ENCODE data around the gene SPATA2L.
A peak's percentile ranks its signal among the peaks of the same experiment; 100 is the strongest.
"Not testable (repeated sequence)": the region's sequence is repeated elsewhere in the genome, so short reads cannot be mapped to it uniquely, and the experiment has no call there.

The SPATA2L gene

GRCh38 chr16:89685916-89686315 lies 15.6 kb downstream of the SPATA2L start:
- in situ Hi-C loops (cut with HindIII; ENCODE audit: low sequenced_read_pairs), result loop anchor here (5.0 to 25.0 kb wide), 2 partner anchors 124 to 399 kb away; partner anchors contain the start of gene RPL13
- peak overlapping the region; percentile 80 for H3K4me3 ChIP-seq (ENCODE audit: low read depth, low read length)
- no peak for TF ChIP-seq CTCF (IDR thresholded peaks at IDR 0.05; ENCODE audit: low read depth, low read length, missing control alignments)

DNA sequence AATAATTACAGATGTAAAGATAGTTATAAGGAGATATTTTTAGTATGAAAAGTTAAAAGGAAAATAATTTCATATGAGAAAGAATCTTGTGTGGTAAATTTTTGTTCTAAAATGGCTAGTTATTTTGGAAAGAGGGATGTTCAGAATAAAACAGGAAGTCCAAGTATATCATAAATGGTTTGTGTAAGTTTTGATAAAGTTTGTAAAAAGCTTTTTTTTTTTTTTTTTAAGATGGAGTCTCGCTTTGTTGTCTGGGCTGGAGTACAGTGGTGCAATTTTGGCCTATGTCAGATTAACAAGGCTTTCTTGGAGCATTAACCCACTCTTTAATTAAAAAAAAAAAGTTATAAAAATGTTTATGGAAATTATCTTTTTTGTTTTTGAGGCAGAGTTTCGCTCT lies 23.2 kb downstream of the SPATA2L start:
- in situ Hi-C loops (cut with HindIII; ENCODE audit: low sequenced_read_pairs), result loop anchor here (25.0 kb wide), 1 partner anchor 391 kb away; no protein-coding TSS in a partner anchor
- no peak overlapping the region for H3K4me3 ChIP-seq (ENCODE audit: low read depth, low read length)
- no peak for TF ChIP-seq CTCF (IDR thresholded peaks at IDR 0.05; ENCODE audit: low read depth, low read length, missing control alignments)
- DNase-seq (ENCODE audit: low read depth), result no peak

More at GRCh38 chr16:89685916-89686315, 15.6 kb downstream of the SPATA2L start:
- no peak for DNase-seq (ENCODE audit: low read depth)

- TF ChIP-seq CTCF (IDR thresholded peaks at IDR 0.05; ENCODE audit: low read depth, low read length, missing control alignments), result no peak
- no peak overlapping the region for H3K4me3 ChIP-seq (ENCODE audit: low read depth, low read length)
- in situ Hi-C loops (cut with HindIII; ENCODE audit: low sequenced_read_pairs), result no loop called here
- DNase-seq (ENCODE audit: low read depth), result no peak
Measured at GRCh38 chr16:89672177-89672941, 29.1 kb downstream of the SPATA2L start.

DNA sequence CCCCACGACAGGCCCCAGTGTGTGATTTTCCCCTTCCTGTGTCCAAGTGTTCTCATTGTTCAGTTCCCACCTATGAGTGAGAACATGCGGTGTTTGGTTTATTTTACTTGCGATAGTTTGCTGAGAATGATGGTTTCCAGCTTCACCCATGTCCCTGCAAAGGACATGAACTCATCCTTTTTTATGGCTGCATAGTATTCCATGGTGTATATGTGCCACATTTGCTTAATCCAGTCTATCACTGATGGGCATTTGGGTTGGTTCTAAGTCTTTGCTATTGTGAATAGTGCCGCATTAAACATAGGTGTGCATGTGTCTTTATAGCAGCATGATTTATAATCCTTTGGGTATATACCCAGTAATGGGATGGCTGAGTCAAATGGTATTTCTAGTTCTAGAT lies 29.9 kb downstream of the SPATA2L start:
- DNase-seq (ENCODE audit: low read depth); H3K4me3 ChIP-seq (ENCODE audit: low read depth, low read length); in situ Hi-C loops (cut with HindIII; ENCODE audit: low sequenced_read_pairs): not testable (repeated sequence)

GRCh38 chr16:89670496-89671431 lies 30.7 kb downstream of the SPATA2L start:
- TF ChIP-seq CTCF (IDR thresholded peaks at IDR 0.05; ENCODE audit: low read depth, low read length, missing control alignments), result no peak
- no peak for DNase-seq (ENCODE audit: low read depth)
- no peak overlapping the region for H3K4me3 ChIP-seq (ENCODE audit: low read depth, low read length)
- in situ Hi-C loops (cut with HindIII; ENCODE audit: low sequenced_read_pairs), result no loop called here

- H3K4me3 ChIP-seq (ENCODE audit: low read depth, low read length), result no peak overlapping the region
- DNase-seq (ENCODE audit: low read depth), result no peak
- in situ Hi-C loops (cut with HindIII; ENCODE audit: low sequenced_read_pairs), result no loop called here
- no peak for TF ChIP-seq CTCF (IDR thresholded peaks at IDR 0.05; ENCODE audit: low read depth, low read length, missing control alignments)
Measured at GRCh38 chr16:89669755-89670154, 31.8 kb downstream of the SPATA2L start.
